ENCODE measurements around the gene MRPS22.

- TF ChIP-seq CTCF (IDR thresholded peaks at IDR 0.05; ENCODE audit: low read depth, low read length, poor library complexity, severe bottlenecking) (no peak), EZH2phosphoT487 (IDR thresholded peaks at IDR 0.05; ENCODE audit: borderline replicate concordance, low read length) (no peak)
Measured at GRCh38 chr3:139354661-139355060, 10.8 kb downstream of the MRPS22 start.
